Hepatocyte (in vitro differentiated cells): ENCODE measurements around the gene OVCH2.

Source experiments
- EZH2 ChIP-seq: fragments of 200-600 bp; sonication (generic); IDR thresholded peaks from 2 replicates; pipeline ENCODE4 v1.6.1; 2016; ENCODE audit warnings: antibody characterized with exemption, mild to moderate bottlenecking, borderline replicate concordance
- TF ChIP-seq, protein P1 (sequence below): fragments of 200-600 bp; sonication (generic); IDR thresholded peaks from 2 replicates; pipeline ENCODE4 v1.5.1; 2016; ENCODE audit warnings: antibody characterized with exemption, mild to moderate bottlenecking; ENCODE audit not compliant: poor library complexity

DNA sequence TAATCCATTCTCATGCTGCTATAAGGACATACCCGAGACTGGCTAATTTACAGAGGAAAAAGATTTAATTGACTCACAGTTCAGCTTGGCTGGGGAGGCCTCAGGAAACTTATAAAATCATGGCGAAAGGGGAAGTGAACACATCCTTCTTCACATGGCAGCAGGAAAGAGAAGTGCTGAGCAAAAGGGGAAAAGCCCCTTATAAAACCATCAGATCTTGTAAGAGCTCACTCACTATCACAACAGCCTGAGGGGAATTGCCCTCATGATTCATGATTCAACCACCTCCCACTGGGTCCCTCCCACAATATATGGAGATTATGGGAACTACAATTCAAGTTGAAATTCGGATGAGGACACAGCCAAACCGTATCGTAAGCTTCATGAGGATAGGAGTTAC, 29.2 kb downstream of the OVCH2 start:
- TF ChIP-seq, protein P1, sequence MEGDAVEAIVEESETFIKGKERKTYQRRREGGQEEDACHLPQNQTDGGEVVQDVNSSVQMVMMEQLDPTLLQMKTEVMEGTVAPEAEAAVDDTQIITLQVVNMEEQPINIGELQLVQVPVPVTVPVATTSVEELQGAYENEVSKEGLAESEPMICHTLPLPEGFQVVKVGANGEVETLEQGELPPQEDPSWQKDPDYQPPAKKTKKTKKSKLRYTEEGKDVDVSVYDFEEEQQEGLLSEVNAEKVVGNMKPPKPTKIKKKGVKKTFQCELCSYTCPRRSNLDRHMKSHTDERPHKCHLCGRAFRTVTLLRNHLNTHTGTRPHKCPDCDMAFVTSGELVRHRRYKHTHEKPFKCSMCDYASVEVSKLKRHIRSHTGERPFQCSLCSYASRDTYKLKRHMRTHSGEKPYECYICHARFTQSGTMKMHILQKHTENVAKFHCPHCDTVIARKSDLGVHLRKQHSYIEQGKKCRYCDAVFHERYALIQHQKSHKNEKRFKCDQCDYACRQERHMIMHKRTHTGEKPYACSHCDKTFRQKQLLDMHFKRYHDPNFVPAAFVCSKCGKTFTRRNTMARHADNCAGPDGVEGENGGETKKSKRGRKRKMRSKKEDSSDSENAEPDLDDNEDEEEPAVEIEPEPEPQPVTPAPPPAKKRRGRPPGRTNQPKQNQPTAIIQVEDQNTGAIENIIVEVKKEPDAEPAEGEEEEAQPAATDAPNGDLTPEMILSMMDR: no peak
- TF ChIP-seq EZH2: no peak
